HG02970 (cell line): ENCODE data around the gene PHOX2A.

Experiments
- ATAC-seq: cut with Tn5 transposase; IDR thresholded peaks from one replicate; pipeline ENCODE4 v1.9.1; 2021; ENCODE audit warnings: mild to moderate bottlenecking, moderate library complexity, moderate number of reproducible peaks; ENCODE audit not compliant: unreplicated experiment, low FRiP score

The PHOX2A gene

DNA sequence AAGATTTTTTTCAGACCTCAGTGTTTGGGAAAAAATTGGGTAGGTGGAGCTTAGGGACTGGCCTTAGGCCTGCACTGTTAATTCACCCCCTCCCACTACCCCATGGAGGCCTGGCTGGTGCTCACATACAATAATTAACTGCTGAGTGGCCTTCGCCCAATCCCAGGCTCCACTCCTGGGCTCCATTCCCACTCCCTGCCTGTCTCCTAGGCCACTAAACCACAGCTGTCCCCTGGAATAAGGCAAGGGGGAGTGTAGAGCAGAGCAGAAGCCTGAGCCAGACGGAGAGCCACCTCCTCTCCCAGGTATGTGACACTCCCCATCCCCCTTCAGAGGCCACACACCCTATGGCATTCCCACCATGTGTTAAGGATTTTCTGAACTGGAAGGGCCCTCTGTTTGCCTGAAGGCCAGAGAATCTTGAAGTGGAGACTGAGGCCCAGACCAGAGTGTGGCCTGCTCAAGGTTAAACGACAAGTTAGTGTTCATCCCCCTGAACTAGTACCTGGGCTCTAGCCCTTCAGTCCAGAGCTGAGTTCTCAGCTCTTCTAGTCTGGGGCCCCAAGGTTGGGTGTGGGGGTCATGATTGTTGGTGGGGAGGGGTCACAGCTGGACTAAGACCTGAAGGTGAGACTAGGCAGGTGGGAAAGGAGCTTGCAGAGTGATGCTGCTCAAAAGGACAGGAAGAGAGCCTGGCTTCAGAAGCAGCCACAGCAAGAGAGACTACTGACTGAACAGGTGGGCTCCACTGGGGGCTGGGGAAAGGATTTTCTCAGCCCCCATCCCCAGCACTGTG is 54.3 kb downstream of the PHOX2A start:
- ATAC-seq: no peak
